LNCAP (cell line): ENCODE data around the gene ZCCHC3.

Experiments
- CTCF ChIP-seq: fragments of 450-650 bp; IDR thresholded peaks from 2 replicates; pipeline ENCODE4 v1.5.1; 2017; ENCODE audit warnings: mild to moderate bottlenecking

Gene ZCCHC3

GRCh38 chr20:288956-289692 is 8.2 kb upstream of the ZCCHC3 start:
- no peak for TF ChIP-seq CTCF

GRCh38 chr20:289693-290083 is 7.7 kb upstream of the ZCCHC3 start:
- TF ChIP-seq CTCF: no peak

- TF ChIP-seq CTCF: no peak
Measured at GRCh38 chr20:290084-290831, 7.1 kb upstream of the ZCCHC3 start, which contains the start of gene C20orf96. TSS of gene C20orf96 (minus strand) at chr20:290750. CDS start at chr20:290610, 140 bp downstream.

- no peak for TF ChIP-seq CTCF
Measured at GRCh38 chr20:294602-295001, 2.8 kb upstream of the ZCCHC3 start.

- TF ChIP-seq CTCF: no peak
Measured at GRCh38 chr20:295804-296203, 1.6 kb upstream of the ZCCHC3 start.

GRCh38 chr20:297925-298775 is 780 bp downstream of the ZCCHC3 start:
- no peak for TF ChIP-seq CTCF

GRCh38 chr20:298776-299391 is 1.5 kb downstream of the ZCCHC3 start:
- no peak for TF ChIP-seq CTCF
